ENCODE measurements around the gene TUBA3C. TPM values are rescaled to one million over a fixed set of nuclear protein-coding genes. Genes with fewer than 3 reads are reported as not detected.

Gene TUBA3C
- total RNA-seq, 1 donor from 2014 or later = not detected

GRCh38 chr13:19159181-19159580 lies 22.4 kb downstream of the TUBA3C start:
- H3K4me3 Mint-ChIP-seq = no peak overlapping the region
- DNase-seq (ENCODE audit: low spot score in 2 of 2, unreplicated experiment in 2 of 2) = no peak
- H3K4me1 Mint-ChIP-seq = no peaks in the 10 kb centered on the region
- H3K36me3 Mint-ChIP-seq = peaks cover 6% of the 10 kb centered on the region
- no peak for TF ChIP-seq CTCF (IDR thresholded peaks at IDR 0.05; ENCODE audit: unreplicated experiment)
- H3K27ac Mint-ChIP-seq = no peak overlapping the region
- H3K27me3 Mint-ChIP-seq (ENCODE audit: low read depth) = no peaks in the 10 kb centered on the region
- peaks cover 48% of the 10 kb centered on the region for H3K9me3 Mint-ChIP-seq

- peaks cover 6% of the 10 kb centered on the region for H3K36me3 Mint-ChIP-seq
- H3K9me3 Mint-ChIP-seq = peaks cover 44% of the 10 kb centered on the region
- no peak for DNase-seq (ENCODE audit: low spot score in 2 of 2, unreplicated experiment in 2 of 2)
- no peak overlapping the region for H3K4me3 Mint-ChIP-seq
- no peak for TF ChIP-seq CTCF (IDR thresholded peaks at IDR 0.05; ENCODE audit: unreplicated experiment)
- no peaks in the 10 kb centered on the region for H3K27me3 Mint-ChIP-seq (ENCODE audit: low read depth)
- H3K27ac Mint-ChIP-seq = no peak overlapping the region
- no peaks in the 10 kb centered on the region for H3K4me1 Mint-ChIP-seq
Observed at GRCh38 chr13:19158526-19159174, 23.0 kb downstream of the TUBA3C start.

- Mint-ChIP-seq H3K4me1 (no peaks in the 10 kb centered on the region), H3K27ac (no peak overlapping the region), H3K27me3 (ENCODE audit: low read depth) (no peaks in the 10 kb centered on the region), H3K4me3 (no peak overlapping the region), H3K36me3 (peaks cover 6% of the 10 kb centered on the region), H3K9me3 (peaks cover 44% of the 10 kb centered on the region)
- DNase-seq (ENCODE audit: low spot score in 2 of 2, unreplicated experiment in 2 of 2) = no peak
- TF ChIP-seq CTCF (IDR thresholded peaks at IDR 0.05; ENCODE audit: unreplicated experiment) = no peak
Observed at GRCh38 chr13:19158006-19158405, 23.6 kb downstream of the TUBA3C start.

- Mint-ChIP-seq H3K27me3 (ENCODE audit: low read depth) (no peaks in the 10 kb centered on the region), H3K4me3 (no peak overlapping the region), H3K9me3 (peaks cover 39% of the 10 kb centered on the region), H3K27ac (no peak overlapping the region), H3K4me1 (no peaks in the 10 kb centered on the region), H3K36me3 (peaks cover 6% of the 10 kb centered on the region)
- DNase-seq (ENCODE audit: low spot score in 2 of 2, unreplicated experiment in 2 of 2) = no peak
- TF ChIP-seq CTCF (IDR thresholded peaks at IDR 0.05; ENCODE audit: unreplicated experiment) = no peak
Observed at GRCh38 chr13:19157461-19157860, 24.2 kb downstream of the TUBA3C start.

GRCh38 chr13:19156013-19156825 lies 25.4 kb downstream of the TUBA3C start:
- Mint-ChIP-seq H3K36me3 (peaks cover 7% of the 10 kb centered on the region), H3K9me3 (peaks cover 36% of the 10 kb centered on the region), H3K27me3 (ENCODE audit: low read depth) (no peaks in the 10 kb centered on the region), H3K4me1 (no peaks in the 10 kb centered on the region), H3K4me3 (no peak overlapping the region), H3K27ac (no peak overlapping the region)
- no peak for DNase-seq (ENCODE audit: low spot score in 2 of 2, unreplicated experiment in 2 of 2)
- TF ChIP-seq CTCF (IDR thresholded peaks at IDR 0.05; ENCODE audit: unreplicated experiment) = no peak

All from mesothelial cell of epicardium (in vitro differentiated cells).